ENCODE data around the gene BAIAP2L1. TPM values are rescaled to one million over a fixed set of nuclear protein-coding genes. Genes with fewer than 3 reads are reported as not detected.

Gene BAIAP2L1
- total and polyA plus RNA-seq, 9 of the 15 experiments (the other 6 are each of a cell fraction or from before 2014, with no cell fraction given) = 4.2 to 29.8 (median 15.5) TPM

GRCh38 chr7:98251601-98252424 is 149.1 kb downstream of the BAIAP2L1 start, which contains the start of gene TECPR1 (continued):
- TF ChIP-seq, protein P1, sequence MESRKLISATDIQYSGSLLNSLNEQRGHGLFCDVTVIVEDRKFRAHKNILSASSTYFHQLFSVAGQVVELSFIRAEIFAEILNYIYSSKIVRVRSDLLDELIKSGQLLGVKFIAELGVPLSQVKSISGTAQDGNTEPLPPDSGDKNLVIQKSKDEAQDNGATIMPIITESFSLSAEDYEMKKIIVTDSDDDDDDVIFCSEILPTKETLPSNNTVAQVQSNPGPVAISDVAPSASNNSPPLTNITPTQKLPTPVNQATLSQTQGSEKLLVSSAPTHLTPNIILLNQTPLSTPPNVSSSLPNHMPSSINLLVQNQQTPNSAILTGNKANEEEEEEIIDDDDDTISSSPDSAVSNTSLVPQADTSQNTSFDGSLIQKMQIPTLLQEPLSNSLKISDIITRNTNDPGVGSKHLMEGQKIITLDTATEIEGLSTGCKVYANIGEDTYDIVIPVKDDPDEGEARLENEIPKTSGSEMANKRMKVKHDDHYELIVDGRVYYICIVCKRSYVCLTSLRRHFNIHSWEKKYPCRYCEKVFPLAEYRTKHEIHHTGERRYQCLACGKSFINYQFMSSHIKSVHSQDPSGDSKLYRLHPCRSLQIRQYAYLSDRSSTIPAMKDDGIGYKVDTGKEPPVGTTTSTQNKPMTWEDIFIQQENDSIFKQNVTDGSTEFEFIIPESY (CRISPR knock-in tag; IDR thresholded peaks at IDR 0.05) = no peak
- TF ChIP-seq, protein P2, sequence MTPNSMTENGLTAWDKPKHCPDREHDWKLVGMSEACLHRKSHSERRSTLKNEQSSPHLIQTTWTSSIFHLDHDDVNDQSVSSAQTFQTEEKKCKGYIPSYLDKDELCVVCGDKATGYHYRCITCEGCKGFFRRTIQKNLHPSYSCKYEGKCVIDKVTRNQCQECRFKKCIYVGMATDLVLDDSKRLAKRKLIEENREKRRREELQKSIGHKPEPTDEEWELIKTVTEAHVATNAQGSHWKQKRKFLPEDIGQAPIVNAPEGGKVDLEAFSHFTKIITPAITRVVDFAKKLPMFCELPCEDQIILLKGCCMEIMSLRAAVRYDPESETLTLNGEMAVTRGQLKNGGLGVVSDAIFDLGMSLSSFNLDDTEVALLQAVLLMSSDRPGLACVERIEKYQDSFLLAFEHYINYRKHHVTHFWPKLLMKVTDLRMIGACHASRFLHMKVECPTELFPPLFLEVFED (CRISPR knock-in tag; conservative IDR thresholded peaks at IDR 0.05) = no peak
- TF ChIP-seq KDM1A (IDR thresholded peaks at IDR 0.05) = no peak
- no peak for TF ChIP-seq DLX4 (CRISPR knock-in tag; IDR thresholded peaks at IDR 0.05)
- no peak for TF ChIP-seq ZNF212 (CRISPR knock-in tag; IDR thresholded peaks at IDR 0.05)
- no peak for TF ChIP-seq RBM17 (IDR thresholded peaks at IDR 0.05; ENCODE audit: borderline replicate concordance, low read depth, low read length)
- TF ChIP-seq ZNF146 (CRISPR knock-in tag; IDR thresholded peaks at IDR 0.05; ENCODE audit: unreplicated experiment) = no peak
- no peak for TF ChIP-seq ZZZ3 (IDR thresholded peaks at IDR 0.05)
- TF ChIP-seq ZEB2 (IDR thresholded peaks at IDR 0.05) = peak; percentile 78
- no peak for TF ChIP-seq ATF4 (CRISPR knock-in tag; IDR thresholded peaks at IDR 0.05)
- TF ChIP-seq, protein P3, sequence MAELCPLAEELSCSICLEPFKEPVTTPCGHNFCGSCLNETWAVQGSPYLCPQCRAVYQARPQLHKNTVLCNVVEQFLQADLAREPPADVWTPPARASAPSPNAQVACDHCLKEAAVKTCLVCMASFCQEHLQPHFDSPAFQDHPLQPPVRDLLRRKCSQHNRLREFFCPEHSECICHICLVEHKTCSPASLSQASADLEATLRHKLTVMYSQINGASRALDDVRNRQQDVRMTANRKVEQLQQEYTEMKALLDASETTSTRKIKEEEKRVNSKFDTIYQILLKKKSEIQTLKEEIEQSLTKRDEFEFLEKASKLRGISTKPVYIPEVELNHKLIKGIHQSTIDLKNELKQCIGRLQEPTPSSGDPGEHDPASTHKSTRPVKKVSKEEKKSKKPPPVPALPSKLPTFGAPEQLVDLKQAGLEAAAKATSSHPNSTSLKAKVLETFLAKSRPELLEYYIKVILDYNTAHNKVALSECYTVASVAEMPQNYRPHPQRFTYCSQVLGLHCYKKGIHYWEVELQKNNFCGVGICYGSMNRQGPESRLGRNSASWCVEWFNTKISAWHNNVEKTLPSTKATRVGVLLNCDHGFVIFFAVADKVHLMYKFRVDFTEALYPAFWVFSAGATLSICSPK (IDR thresholded peaks at IDR 0.05; ENCODE audit: borderline replicate concordance) = no peak
- peak; percentile 36; the same call in 1 of the 2 replicates for TF ChIP-seq NFIC (IDR thresholded peaks at IDR 0.05)
- TF ChIP-seq ZNF444 (CRISPR knock-in tag; IDR thresholded peaks at IDR 0.05) = no peak
- TF ChIP-seq CEBPG (CRISPR knock-in tag; IDR thresholded peaks at IDR 0.05) = no peak
- TF ChIP-seq CEBPG (tag; conservative IDR thresholded peaks at IDR 0.05 in 1 of 2, IDR thresholded peaks at IDR 0.05 in 1 of 2) = no peak
- TF ChIP-seq ZBTB17 (CRISPR knock-in tag; IDR thresholded peaks at IDR 0.05) = no peak
- TF ChIP-seq FOS (IDR thresholded peaks at IDR 0.05; ENCODE audit: extremely low read depth, insufficient read length) = peak; percentile 85
- TF ChIP-seq ZNF253 (CRISPR knock-in tag; conservative IDR thresholded peaks at IDR 0.05) = no peak
- TF ChIP-seq ZNF589 (CRISPR knock-in tag; IDR thresholded peaks at IDR 0.05; ENCODE audit: low read depth) = no peak
- no peak for TF ChIP-seq ETS2 (tag; IDR thresholded peaks at IDR 0.05; ENCODE audit: borderline replicate concordance, poor library complexity, severe bottlenecking)
